DND-41 (cell line): ENCODE data around the gene FBXO3.

Experiments
- ATAC-seq: fragments of 200-7000 bp; cut with Tn5 transposase; 3 replicates; pipeline ENCODE4 v1.9.1; 2021; ENCODE audit warnings: low read depth; ENCODE audit not compliant: insufficient read depth
- DNase-seq: peaks from one replicate; pipeline ENCODE4 v3.0.0-alpha.2; 2020
- H2AFZ ChIP-seq: 2 replicates; pipeline ENCODE4 v1.6.0; 2012; ENCODE audit warnings: low read depth, low read length
- H3K27ac ChIP-seq: 2 replicates; pipeline ENCODE4 v1.5.1; 2012; ENCODE audit warnings: low read length, inconsistent platforms
- H3K27me3 ChIP-seq: fragments of 200-600 bp; sonication (generic); 2 replicates; pipeline ENCODE4 v1.6.0; 2012; ENCODE audit warnings: low read length, mild to moderate bottlenecking, inconsistent platforms; ENCODE audit not compliant: insufficient read depth, poor library complexity
- H3K36me3 ChIP-seq: 2 replicates; pipeline ENCODE4 v1.5.1; 2012; ENCODE audit warnings: low read length, inconsistent platforms; ENCODE audit not compliant: insufficient read depth
- H3K4me1 ChIP-seq: 2 replicates; pipeline ENCODE4 v1.5.1; 2012; ENCODE audit warnings: mild to moderate bottlenecking, low read length; ENCODE audit not compliant: insufficient read depth
- H3K4me2 ChIP-seq: 2 replicates; pipeline ENCODE4 v1.6.0; 2012; ENCODE audit warnings: mild to moderate bottlenecking, moderate library complexity, low read length, inconsistent platforms; ENCODE audit not compliant: insufficient read depth
- H3K4me3 ChIP-seq, 2 experiments: fragments of 200-600 bp in 1 of 2; shearing (Covaris generic) in 1 of 2; 2 replicates each; pipeline ENCODE4 v1.5.1; 2012 to 2016; ENCODE audit warnings: inconsistent platforms in 2 of 2, low read length in 2 of 2, mild to moderate bottlenecking in 2 of 2, low read depth in 1 of 2, moderate library complexity in 1 of 2
- H3K79me2 ChIP-seq: 2 replicates; pipeline ENCODE4 v1.6.0; 2012; ENCODE audit warnings: low read length, inconsistent platforms; ENCODE audit not compliant: insufficient read depth
- H3K9ac ChIP-seq: 2 replicates; pipeline ENCODE4 v1.6.0; 2012; ENCODE audit warnings: low read depth, mild to moderate bottlenecking, inconsistent platforms, low read length, moderate library complexity
- H3K9me3 ChIP-seq: 2 replicates; pipeline ENCODE4 v1.5.1; 2012; ENCODE audit warnings: low read length, moderate library complexity, mild to moderate bottlenecking, inconsistent platforms; ENCODE audit not compliant: insufficient read depth, severe bottlenecking
- H4K20me1 ChIP-seq: 2 replicates; pipeline ENCODE4 v1.6.0; 2012; ENCODE audit warnings: low read length; ENCODE audit not compliant: insufficient read depth
- EZH2 ChIP-seq: IDR thresholded peaks from 3 replicates; pipeline ENCODE4 v1.6.1; 2012; ENCODE audit warnings: borderline replicate concordance, low read depth, mild to moderate bottlenecking, moderate library complexity, low read length, inconsistent platforms; ENCODE audit not compliant: severe bottlenecking
- TF ChIP-seq, protein P1 (sequence below): IDR thresholded peaks from 2 replicates; pipeline ENCODE4 v1.5.1; 2012; ENCODE audit warnings: borderline replicate concordance, low read length, moderate library complexity, mild to moderate bottlenecking; ENCODE audit not compliant: poor library complexity, severe bottlenecking; ENCODE audit errors: extremely low read depth

Gene FBXO3

DNA sequence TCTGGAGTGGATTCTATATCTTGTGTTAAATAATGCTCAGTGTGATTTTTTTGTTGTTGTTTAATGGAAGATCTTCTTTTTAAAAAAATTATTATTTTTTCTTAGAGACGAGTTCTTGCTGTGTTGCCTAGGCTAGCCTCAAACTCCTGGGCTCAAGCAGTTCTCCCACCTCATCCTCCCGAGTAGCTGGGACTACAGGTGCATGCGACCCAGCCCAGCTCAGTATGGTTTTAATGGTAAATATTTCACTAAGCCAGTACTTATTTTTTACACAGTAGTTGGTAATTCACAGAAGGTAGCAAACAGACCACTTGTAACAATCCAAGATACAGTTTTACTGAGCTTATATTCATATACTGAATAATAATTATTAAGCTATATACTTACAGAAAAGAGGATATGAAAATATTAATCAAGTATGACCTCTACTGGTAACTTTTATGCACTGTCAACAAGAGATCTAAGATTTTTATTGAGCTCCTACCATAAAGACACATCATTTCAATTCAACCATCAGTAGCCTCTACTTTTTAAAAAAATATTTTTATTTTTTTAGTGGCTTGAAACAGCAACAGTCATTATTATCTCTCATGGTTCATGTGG lies 32.0 kb downstream of the FBXO3 start:
- Histone ChIP-seq H3K27me3 (no peaks in the 10 kb centered on the region), H3K4me2 (no peak overlapping the region), H3K9ac (no peak overlapping the region), H3K4me1 (no peaks in the 10 kb centered on the region), H4K20me1 (no peaks in the 10 kb centered on the region), H3K79me2 (no peaks in the 10 kb centered on the region), H3K27ac (no peak overlapping the region), H2AFZ (no peak overlapping the region), H3K9me3 (no peaks in the 10 kb centered on the region), H3K36me3 (peaks cover 13% of the 10 kb centered on the region), H3K4me3 (no peak overlapping the region)
- TF ChIP-seq, protein P1, sequence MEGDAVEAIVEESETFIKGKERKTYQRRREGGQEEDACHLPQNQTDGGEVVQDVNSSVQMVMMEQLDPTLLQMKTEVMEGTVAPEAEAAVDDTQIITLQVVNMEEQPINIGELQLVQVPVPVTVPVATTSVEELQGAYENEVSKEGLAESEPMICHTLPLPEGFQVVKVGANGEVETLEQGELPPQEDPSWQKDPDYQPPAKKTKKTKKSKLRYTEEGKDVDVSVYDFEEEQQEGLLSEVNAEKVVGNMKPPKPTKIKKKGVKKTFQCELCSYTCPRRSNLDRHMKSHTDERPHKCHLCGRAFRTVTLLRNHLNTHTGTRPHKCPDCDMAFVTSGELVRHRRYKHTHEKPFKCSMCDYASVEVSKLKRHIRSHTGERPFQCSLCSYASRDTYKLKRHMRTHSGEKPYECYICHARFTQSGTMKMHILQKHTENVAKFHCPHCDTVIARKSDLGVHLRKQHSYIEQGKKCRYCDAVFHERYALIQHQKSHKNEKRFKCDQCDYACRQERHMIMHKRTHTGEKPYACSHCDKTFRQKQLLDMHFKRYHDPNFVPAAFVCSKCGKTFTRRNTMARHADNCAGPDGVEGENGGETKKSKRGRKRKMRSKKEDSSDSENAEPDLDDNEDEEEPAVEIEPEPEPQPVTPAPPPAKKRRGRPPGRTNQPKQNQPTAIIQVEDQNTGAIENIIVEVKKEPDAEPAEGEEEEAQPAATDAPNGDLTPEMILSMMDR, result peak; percentile 58
- no peak for TF ChIP-seq EZH2
- peak; percentile 58; the same call in 2 of the 3 replicates for ATAC-seq
- DNase-seq, result no peak

DNA sequence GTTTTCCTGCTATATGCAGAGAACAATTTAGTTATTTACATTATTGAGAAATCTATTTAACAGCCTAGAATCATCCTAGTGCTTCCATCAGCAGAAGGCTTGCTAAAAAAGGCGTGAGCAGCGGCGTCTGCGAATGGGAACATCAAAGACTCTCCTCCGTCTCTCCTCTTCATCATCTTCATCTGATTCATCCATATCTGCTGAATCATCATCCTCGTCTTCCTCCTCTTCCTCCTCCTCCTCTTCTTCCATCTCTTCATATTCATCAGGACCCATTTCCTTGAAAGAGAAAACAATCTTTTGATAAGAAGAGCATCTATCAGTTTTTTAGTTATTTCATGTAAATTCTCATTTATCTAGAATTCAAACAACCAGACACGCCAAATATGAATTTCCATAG lies 32.5 kb downstream of the FBXO3 start:
- ATAC-seq, result no peak
- Histone ChIP-seq H4K20me1 (no peaks in the 10 kb centered on the region), H3K4me1 (no peaks in the 10 kb centered on the region; the same call in 1 of the 2 replicates), H3K9ac (no peak overlapping the region), H3K27me3 (peaks cover 3% of the 10 kb centered on the region), H3K4me3 (no peak overlapping the region), H3K36me3 (peaks cover 13% of the 10 kb centered on the region), H3K4me2 (no peak overlapping the region), H3K27ac (no peak overlapping the region), H3K9me3 (no peaks in the 10 kb centered on the region), H2AFZ (no peak overlapping the region), H3K79me2 (no peaks in the 10 kb centered on the region)
- TF ChIP-seq, protein P1, result no peak
- no peak for TF ChIP-seq EZH2
- DNase-seq, result no peak

DNA sequence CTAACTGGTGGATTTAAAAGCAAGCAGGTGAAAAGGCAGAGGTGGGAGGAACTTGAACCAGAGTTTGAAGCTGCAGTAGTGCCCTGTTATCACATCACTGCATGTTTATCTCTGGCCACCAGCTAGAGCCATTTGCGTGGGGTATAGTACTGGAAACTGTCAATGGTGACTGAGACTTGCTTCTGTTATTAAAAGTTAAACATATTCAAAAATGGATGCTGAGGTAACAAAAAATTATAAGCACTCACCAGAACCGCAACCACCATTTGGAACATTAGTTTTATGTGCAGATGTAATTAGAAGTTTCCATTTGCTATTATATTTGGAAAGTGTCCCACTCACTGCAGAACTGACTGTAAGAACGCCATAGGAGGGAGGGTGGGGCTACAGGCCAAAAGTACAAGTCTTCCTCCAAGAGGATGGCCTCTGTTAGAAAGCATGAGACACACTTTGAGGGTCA lies 36.9 kb downstream of the FBXO3 start:
- Histone ChIP-seq H3K9ac (no peak overlapping the region), H3K4me1 (peaks cover 15% of the 10 kb centered on the region), H3K27ac (no peak overlapping the region), H3K79me2 (no peaks in the 10 kb centered on the region), H4K20me1 (no peaks in the 10 kb centered on the region), H3K4me3 (no peak overlapping the region), H3K9me3 (no peaks in the 10 kb centered on the region), H3K4me2 (no peak overlapping the region), H3K36me3 (no peaks in the 10 kb centered on the region), H3K27me3 (peaks cover 19% of the 10 kb centered on the region), H2AFZ (no peak overlapping the region)
- ATAC-seq, result no peak
- TF ChIP-seq EZH2, result no peak
- TF ChIP-seq, protein P1, result no peak
- no peak for DNase-seq
